HG03280 (cell line): ENCODE results near the gene PTPRF.
A peak's percentile ranks its signal among the peaks of the same experiment; 100 is the strongest.
"Not testable (repeated sequence)": the region's sequence is repeated elsewhere in the genome, so short reads cannot be mapped to it uniquely, and the experiment has no call there.

ENCODE experiments used
- ATAC-seq: cut with Tn5 transposase; IDR thresholded peaks from one replicate; pipeline ENCODE4 v1.9.1; 2021; ENCODE audit warnings: mild to moderate bottlenecking, moderate library complexity; ENCODE audit not compliant: unreplicated experiment

PTPRF gene

DNA sequence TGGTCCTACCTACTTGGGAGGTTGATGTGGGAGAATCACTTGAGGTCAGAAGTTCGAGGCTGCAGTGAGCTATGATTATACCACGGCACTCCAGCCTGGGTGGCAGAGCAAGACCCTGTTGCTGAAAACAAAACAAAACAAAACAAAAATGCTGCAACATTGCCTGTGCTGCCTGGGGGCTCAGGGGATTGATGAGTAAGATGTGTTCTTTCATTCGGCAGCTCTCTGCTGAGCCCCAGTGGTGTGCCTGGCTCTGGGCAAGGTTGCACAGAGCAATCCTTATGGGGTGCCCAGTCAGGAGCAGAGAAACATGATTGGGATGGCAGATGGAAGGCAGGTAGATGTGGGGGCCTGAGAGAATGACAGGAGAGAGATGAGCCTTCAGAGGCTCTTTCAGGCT is 90.7 kb downstream of the PTPRF start:
- ATAC-seq = no peak

DNA sequence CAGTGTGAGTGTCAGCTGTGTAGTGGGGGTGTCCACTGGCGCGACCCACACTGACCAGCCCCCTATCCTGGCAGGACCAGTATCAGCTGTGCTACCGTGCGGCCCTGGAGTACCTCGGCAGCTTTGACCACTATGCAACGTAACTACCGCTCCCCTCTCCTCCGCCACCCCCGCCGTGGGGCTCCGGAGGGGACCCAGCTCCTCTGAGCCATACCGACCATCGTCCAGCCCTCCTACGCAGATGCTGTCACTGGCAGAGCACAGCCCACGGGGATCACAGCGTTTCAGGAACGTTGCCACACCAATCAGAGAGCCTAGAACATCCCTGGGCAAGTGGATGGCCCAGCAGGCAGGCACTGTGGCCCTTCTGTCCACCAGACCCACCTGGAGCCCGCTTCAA is 91.2 kb downstream of the PTPRF start:
- no peak for ATAC-seq

DNA sequence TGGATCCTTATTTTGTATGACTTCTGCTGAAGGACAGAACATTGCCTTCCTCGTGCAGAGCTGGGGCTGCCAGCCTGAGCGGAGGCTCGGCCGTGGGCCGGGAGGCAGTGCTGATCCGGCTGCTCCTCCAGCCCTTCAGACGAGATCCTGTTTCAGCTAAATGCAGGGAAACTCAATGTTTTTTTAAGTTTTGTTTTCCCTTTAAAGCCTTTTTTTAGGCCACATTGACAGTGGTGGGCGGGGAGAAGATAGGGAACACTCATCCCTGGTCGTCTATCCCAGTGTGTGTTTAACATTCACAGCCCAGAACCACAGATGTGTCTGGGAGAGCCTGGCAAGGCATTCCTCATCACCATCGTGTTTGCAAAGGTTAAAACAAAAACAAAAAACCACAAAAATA is 91.8 kb downstream of the PTPRF start:
- no peak for ATAC-seq

DNA sequence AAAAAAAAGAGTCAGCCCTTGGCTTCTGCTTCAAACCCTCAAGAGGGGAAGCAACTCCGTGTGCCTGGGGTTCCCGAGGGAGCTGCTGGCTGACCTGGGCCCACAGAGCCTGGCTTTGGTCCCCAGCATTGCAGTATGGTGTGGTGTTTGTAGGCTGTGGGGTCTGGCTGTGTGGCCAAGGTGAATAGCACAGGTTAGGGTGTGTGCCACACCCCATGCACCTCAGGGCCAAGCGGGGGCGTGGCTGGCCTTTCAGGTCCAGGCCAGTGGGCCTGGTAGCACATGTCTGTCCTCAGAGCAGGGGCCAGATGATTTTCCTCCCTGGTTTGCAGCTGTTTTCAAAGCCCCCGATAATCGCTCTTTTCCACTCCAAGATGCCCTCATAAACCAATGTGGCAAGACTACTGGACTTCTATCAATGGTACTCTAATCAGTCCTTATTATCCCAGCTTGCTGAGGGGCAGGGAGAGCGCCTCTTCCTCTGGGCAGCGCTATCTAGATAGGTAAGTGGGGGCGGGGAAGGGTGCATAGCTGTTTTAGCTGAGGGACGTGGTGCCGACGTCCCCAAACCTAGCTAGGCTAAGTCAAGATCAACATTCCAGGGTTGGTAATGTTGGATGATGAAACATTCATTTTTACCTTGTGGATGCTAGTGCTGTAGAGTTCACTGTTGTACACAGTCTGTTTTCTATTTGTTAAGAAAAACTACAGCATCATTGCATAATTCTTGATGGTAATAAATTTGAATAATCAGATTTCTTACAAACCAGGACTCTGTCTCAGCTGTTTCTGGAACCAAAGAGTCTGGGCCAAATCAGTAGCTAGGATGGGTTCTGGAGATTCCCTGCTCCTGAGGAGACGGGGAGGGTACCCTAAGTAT is 92.5 kb downstream of the PTPRF start:
- no peak for ATAC-seq

DNA sequence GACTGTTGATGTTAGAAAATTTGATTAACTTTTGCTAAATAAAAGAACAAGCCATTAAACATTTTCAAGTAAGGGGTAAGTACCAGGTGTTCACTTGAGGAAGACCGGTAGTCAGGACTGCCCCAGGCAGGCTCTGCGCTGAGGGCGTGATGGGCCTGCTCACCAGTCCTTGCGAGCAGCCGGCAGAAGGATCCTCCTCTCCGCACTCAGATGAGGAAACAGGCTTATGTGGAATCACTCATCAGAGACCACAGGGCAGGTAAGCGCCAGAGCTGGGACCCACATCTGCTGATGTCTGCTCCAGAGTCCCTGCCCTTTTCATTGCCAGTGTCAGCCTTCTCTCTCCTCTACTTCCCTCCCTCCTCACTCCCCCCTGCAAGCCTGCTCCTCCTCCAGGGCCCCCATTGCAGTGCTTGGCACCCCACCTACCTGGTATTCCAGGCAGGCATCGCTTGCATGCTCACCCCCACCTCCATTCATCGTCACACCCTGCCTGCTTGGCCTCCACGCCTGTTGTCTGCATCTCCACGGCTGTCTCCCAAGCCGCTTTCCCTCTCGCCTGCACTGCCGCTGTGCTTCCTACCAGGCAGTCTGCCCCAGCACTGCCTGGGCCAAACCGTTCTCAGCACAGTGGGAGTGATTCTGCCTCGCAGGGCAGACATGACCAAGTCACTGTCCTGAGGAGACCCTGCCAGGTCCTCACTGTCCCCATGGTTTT is 94.5 kb downstream of the PTPRF start:
- no peak for ATAC-seq

DNA sequence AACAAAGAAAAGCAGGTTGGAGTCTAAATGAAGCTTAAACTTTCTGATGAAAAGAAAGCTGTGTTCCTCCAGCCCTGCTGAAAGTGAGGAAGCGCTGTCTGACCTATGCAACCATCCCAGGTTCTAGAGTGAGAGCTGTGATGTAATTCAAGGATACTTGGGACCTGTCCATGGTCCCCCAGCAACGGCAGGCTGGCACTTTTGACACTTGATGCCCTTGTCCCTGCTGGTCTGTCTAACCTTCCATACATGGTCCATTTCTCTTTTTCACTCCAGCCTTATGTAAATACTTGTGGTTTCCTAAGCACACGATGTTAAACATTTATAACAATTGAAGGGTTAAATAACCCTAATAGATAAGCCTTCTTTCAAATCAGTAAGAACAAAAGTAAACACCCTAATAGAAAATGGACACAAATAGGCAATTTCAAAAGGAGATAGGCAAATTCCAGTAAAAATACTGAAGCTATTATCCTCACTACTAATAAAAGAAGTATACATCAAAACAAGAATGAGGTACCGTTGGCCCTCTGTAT is 101.5 kb downstream of the PTPRF start:
- no peak for ATAC-seq

DNA sequence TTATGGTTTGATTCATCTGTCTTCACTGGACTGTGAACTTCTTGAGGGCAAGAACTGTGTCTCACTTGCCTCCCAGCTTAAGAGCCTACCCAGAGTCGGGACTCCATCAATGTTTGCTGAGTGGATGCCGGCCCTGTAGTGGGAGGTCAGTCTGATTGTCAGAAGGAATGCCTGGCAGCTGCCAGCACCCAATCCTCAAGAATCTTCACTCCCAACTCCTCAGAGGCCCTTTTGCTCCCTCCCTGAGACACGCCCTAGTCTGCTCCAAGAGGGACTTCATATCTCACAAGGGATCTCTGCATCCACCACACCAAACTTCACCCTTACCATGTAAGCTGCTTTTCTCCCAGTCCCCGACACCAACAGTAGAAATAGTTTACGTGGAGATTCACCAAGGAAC is 104.0 kb downstream of the PTPRF start:
- ATAC-seq = no peak

- ATAC-seq = no peak
Observed at GRCh38 chr1:43636006-43636641, 105.4 kb downstream of the PTPRF start.

DNA sequence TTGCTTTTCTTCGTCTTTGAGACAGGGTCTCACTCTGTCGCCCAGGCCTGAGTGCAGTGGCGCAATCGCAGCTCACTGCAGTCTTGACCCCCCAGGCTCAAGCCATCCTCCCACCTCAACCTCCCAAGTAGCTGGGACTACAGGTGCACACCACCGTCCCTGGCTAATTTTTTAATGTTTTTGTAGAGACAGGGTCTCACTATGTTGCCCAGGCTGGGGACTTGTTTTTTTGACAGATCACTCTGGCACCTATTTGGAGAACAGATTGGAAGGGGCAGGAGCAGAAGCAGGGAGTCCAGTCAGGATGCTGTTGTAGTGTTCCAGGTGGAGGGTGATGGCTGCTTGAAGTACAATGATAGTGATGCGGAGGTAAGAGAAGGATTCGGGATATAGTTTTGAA is 106.6 kb downstream of the PTPRF start:
- ATAC-seq = no peak

DNA sequence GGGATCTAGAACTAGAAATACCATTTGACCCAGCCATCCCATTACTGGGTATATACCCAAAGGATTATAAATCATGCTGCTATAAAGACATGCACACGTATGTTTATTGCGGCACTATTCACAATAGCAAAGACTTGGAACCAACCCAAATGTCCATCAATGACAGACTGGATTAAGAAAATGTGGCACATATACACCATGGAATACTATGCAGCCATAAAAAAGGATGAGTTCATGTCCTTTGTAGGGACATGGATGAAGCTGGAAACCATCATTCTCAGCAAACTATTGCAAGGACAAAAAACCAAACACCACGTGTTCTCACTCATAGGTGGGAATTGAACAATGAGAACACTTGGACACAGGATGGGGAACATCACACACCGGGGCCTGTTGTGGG is 107.7 kb downstream of the PTPRF start:
- not testable (repeated sequence) for ATAC-seq

DNA sequence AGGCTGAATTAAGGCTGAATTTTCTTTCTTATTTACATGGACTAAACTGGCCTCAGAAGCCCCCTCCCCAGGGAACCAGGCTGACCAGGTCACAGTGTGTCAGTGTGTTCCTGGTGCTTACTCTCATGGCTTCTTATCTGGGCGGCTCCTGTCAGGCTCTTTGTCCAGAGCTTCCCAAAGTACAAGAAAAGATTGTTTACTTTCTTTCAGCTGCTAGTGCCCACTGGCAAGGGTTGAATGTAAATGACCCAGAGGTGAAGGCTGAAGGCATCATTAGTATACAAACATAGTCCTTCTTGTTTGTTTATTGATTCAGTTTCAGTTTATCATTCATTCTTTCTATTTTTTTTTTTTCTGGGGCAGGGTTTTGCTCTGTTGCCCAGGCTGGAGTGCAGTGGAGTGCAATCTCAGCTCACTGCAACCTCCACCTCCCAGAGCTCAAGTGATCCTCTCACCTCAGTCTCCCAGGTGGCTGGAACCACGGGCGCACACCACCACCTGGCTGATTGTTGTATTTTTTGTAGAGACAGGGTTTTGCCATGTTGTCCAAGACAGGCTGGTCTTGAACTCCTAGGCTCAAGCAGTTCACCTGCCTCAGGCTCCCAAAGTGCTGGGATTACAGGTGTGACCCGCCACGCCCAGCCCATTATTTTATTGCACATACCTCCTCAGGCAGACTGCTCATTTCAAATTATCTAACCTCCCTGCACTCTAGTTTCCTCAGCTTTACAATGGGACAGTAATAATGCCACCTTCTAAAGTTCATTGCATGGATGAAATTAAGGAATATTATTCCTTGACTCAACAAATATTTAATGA is 109.5 kb downstream of the PTPRF start:
- no peak for ATAC-seq

DNA sequence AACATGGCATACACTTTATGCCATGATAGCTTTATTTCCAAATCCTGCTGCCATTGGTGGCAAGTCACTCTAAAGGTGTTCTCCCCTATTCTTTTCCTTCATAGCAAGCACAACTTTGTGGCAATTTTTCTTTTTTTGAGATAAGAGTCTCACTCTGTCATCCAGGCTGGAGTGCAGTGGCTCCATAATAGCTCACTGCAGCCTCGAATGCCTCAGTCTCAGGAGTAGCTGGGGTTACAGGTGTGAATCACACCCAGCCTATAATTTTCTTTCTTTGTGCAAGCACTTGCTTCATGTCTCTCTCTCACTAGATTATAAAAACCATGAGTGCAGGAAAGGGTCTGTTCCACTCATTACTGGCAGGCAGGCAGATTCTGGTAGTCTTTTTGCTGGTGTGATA is 113.9 kb downstream of the PTPRF start:
- ATAC-seq = no peak

- ATAC-seq = no peak
Observed at GRCh38 chr1:43645461-43645860, 114.8 kb downstream of the PTPRF start.

DNA sequence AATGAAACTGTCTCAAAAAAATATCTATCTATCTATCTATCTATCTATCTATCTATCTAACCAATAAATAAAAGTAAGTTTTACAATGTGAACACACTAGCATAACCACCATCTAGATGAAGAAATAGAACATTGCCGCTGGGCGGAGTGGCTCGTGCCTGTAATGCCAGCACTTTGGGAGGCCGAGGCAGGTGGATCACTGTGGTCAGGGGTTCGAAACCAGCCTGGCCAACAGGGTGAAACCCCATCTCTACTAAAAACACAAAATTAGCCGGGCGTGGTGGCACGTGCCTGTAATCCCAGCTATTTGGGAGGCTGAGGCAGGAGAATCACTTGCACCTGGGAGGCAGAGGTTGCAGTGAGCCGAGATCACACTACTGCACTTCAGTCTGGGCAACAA is 116.6 kb downstream of the PTPRF start:
- ATAC-seq = not testable (repeated sequence)

DNA sequence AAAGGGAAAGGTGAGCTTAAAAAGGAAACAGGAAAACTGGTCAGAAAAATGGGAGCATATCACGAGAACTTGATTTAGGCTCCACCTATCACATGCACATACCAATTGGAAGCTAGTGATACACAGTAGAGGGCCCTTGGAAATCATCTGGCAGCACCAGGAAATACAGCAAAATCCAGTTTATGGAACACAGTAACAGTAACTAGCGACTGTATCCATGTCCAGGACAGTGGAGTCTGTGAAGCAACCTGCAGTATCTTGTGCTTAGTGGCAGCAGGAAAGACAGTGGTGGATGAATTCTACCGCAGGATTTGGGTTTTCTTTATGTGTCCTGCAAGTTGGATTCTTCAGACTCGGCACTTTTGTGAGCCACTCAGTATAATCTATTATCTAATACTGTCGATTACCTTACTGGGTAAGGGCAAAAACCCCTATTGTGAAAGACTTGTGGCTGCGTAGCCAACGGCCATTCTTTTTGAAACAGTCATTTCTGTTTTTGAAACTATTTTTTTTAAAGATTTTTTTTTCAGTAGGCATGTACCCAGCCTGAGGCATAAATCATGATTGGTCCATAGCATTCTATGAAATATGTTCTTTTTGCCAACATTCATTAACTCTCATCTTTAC is 117.7 kb downstream of the PTPRF start:
- ATAC-seq = no peak

DNA sequence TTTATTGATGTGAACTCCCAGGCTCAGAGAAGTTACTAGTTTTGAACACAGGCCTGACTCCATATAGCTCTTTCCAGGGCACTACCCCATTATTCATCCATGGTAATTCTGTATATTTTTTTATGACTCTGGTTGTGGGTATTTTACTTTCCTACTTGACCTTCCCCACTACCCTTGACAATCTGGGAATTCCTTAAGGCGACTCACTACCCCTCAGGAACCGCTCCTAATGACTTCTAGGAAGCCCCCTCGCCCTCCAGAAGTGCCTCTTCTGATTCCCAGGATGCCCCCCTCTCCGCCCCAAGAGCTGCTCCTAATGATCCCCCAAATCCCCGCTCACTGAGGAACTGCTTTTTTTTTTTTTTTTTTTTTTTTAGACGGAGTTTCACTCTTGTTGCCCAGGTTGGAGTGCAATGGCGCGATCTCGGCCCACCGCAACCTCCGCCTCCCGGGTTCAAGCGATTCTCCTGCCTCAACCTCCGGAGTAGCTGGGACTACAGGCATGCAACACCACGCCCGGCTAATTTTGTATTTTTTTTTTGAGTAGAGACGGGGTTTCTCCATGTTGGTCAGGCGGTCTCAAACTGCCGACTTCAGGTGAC is 118.3 kb downstream of the PTPRF start:
- ATAC-seq = no peak

DNA sequence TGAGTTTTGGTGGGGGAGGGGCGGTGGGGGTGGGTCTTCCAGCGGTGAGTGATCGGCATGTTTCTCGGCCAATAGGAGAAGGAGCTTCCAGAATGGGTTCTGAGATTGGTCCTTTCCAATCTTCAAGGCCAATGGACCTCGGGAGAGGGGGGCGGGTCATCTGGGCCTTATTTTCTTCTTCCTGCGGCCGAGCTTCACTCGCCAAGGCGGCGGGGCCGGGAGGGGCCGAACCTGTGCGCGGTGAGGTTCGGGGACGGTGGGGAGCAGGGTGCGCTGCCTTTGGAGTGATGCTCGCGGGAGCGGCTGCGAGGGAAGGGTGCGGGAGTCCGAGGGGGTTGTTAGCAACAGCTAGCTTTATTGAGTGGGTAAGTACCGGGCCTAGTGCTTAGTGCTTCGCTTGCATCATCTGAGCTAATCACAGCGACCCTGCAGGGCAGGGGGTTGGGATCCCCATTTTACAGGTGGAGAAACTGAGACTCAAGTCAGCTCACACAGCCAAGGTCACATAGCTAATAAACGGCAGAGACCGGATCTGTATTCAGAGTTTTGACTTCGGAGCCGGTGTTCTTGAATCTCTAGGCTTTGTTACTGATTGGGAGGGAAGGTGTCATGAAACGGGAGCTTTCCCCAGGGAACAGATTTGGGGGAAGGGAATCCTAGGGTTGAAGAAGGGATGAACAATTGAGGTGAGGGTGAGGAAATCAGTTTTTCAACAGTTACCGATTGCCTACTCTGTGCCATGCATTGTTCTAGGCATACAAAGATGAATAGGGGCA is 119.8 kb downstream of the PTPRF start:
- peak; percentile 68 for ATAC-seq

DNA sequence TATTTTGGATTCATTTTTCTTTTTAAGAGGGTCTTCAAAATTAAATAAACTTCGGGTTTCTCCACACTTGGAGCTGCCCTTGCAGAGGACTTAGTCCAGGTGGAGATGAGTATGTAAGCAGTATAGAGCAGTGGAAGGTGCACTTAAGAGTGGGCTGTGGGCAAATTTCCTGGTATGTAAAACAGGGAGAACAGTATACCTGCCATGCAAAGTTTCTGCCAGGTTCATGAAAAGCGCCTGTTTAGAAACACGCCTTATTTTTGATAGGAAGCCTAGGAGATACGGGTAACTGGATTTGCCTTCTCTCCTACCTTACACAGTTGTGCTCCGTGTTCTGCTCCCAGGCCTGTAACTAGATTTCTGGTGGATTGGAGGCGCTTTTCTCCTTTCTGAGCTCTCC is 120.5 kb downstream of the PTPRF start:
- no peak for ATAC-seq

DNA sequence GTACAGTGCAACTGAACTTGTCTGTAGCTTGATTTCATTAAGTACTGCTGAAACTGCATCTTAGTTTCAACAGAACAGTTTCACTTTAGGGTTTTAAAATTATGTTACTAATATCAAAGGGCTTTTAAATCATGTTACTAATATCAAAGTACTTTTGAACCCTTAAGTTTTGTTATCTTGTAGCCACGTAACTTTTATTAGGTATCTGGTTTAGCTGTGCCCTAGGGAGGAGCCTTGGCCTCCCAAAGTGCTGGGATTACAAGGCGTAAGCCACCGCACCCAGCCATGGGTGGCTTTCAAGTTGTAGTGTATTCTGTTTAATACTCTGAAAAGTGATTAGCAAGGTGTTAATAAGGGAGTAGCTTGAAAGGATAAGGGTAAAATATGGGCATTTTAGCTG is 121.2 kb downstream of the PTPRF start:
- no peak for ATAC-seq
